CD1c-positive myeloid dendritic cell (primary cell): ENCODE measurements around the gene YPEL4.
"Not testable (repeated sequence)": the region's sequence is repeated elsewhere in the genome, so short reads cannot be mapped to it uniquely, and the experiment has no call there.

Experiments
- DNase-seq: peaks from one replicate; pipeline ENCODE4 v3.0.0-alpha.2; 2016; ENCODE audit errors: extremely low spot score

YPEL4 gene, protein sequence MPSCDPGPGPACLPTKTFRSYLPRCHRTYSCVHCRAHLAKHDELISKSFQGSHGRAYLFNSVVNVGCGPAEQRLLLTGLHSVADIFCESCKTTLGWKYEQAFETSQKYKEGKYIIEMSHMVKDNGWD

DNA sequence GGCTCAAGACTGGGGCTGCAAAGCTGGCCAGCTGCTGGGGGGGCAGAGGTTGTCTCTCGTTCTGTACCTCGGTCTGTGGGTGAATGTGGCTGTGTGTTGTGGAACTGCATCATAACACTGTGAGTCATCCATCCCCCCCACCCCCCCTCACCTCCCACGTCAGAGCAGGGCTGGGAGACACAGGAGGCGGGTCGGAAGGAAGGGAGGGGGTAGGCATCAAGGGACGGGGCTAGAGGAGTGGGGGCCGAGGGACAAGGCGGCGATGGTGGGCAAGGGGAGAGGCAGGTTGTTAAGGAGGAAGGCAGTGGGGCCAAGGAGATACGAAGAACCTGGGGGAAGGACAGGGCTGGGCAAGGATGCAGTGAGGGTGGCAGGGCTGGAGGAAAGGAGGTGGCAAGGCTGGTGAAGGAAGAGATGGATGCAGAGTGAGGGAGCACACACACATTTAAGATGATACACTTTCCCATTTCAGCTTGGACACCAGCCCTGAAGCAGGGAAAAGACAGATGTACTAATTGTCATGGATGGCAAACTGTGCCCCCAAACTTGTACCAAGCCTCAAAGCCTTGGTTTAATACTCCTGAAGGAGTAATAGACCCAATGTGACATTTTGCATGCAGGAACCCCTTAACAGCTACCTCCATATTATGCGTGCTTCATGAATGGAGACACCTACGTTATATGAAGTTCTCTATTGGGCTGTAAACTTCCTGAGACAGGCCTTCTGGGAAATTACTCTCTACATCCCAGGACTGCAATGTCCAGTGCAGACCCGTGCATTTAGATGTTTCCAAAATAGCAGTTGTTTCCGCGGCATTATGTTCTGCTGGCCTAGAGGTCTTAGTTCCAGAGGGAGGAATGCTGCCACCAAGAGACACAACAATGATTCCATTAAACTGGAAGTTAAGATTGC lies at the start of gene YPEL4:
Gene YPEL4, minus strand, starts transcription at position 87 of the 913 bp plus-strand sequence. CDS start 2,805 bp downstream, outside the sequence.
- peak; percentile 76 for DNase-seq

DNA sequence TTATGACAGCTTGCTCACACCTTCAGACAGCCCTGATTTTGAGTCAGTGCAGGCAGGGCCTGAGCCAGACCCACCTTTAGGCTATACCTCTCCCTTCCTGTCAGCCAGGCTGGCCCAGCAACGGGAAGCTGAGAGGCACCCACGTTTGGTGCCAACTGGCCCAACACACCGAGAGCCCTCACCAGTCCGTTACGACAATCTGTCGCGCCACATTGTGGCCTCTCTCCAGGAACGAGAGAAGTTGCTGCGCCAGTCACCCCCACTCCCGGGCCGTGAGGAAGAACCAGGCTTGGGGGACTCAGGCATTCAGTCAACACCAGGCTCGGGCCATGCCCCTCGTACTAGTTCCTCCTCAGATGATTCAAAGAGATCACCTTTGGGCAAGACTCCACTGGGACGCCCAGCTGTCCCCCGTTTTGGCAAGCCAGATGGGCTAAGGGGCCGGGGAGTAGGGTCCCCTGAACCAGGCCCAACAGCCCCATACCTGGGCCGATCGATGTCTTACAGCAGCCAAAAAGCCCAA lies 49.2 kb upstream of the YPEL4 start:
- DNase-seq, result no peak

DNA sequence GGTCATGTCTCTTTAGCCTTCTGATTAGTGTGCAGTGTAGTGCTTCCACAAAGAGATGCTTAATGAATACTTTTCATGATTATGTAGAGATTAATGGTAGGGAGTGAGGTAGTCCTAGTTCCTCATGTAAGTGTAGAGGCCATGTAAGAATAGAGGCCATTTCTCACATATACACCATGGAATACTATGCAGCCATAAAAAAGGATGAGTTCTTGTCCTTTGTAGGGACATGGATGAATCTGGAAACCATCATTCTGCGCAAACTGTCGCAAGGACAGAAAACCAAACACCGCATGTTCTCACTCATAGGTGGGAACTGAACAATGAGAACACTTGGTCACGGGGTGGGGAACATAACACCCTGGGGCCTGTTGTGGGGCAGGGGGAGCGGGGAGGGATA lies 40.8 kb upstream of the YPEL4 start:
- DNase-seq, result not testable (repeated sequence)

DNA sequence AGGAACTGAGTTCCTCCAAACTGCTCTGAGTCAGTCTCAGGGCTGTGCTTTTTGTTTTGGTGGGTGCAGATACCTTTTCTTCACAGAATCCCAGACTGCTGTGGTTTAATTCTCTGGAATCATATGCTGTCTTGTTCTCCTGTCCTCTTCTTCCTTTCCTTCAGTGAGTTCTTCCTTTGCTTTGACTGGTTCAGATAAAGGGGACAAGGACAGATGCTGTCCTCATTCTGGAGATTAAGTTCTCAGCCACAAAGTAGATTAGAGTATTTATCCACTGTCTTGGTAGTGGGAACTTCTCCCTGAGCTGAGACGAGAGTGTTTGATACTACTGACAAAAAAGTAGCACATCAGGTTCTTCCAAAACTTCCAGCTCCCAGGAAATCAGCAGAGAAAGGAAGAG lies 31.5 kb upstream of the YPEL4 start:
- DNase-seq, result no peak

GRCh38 chr11:57680552-57680874 lies 30.8 kb upstream of the YPEL4 start:
- no peak for DNase-seq

DNA sequence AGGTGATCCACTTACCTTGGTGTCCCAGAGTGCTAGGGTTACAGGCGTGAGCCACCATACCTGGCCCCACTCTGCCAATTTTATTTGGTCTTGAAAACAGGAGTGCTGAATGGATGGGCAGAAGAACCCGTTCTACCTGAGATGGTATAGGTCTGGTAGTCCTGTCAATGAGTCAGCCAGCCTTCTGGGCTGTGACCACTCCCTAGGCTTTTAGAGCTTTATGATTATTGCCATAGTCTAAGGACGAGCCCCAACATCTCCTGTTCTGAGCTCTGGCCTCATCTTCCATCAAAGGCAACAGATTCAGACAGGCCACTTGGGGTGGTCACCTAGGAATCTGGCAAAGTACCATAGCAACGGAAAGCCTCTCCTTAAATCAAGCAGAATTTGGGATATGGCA lies 29.7 kb upstream of the YPEL4 start:
- no peak for DNase-seq

GRCh38 chr11:57675176-57675941 lies 25.6 kb upstream of the YPEL4 start:
- no peak for DNase-seq

DNA sequence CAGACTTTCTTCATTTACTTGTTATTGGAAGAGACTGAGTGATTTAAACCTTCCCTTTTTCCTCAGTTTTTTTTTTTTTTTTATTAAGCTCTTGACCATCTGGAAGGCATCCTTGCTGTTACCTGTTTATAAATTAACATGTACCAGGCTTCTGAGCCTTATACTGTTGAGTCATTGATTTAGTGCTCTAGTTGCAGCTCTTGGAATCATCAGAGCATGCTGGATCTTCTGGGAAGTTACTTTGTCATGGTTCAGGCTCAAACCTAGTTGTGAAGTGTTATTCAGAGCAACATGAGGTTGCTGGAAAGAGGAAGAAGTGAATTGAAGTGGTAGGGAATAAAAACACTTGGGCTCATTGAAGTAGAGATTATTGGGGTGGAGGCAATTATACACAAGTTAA lies 24.5 kb upstream of the YPEL4 start:
- DNase-seq, result no peak

DNA sequence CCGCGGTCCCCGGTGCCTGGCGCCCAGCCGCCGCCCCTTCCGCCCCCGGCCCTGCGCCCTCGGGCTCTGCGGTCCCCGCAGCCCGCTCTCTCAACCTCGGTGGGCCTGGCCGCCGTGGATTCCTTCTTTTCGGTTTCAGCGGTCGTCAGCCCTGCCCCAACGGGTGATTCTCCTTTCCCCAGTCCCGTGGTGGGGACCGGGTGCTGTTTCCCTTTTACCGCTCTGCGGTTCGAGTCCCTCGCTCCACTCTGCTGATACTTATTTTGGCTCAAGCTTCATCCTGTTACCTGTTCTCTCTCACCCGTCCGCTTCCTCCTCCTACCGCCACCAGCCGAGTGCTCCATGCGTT lies 18.7 kb upstream of the YPEL4 start:
- peak; percentile 50 for DNase-seq

DNA sequence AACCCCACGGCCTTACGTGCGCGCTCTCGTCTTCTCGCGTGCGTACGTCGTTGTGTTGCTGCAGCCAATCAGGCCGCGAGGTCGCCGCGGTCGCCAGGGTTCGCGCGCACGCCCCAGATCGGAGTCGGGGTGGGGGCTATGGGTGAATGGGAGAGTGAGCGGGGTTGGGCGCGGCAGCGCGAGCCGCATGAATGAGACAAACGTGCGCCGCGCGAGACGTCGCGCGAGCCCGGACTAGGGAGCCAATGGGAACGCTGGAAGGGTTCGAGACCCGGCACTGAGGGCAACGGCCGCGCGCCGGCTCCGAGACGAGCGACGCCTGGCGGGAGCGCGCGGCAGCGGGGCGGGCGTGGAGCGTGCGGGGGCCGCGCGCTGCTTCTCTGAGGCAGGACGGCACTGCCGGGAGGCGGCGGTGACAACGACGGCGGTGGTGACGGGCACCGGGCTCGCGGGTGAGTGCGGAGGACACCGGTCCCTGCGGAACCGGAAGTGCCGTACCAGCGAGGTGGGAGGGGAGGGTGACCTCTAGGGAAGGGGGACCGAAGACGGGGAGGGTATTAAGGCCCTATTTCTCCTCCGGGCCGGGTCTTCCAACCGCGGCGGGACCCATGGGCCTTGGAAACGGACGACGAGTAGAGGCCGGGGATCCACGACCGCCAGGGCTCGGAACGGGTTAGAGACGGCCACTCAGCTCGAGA lies 18.2 kb upstream of the YPEL4 start, which contains the start of gene ZDHHC5:
Gene ZDHHC5, plus strand, starts transcription at position 379 of the 698 bp plus-strand sequence. CDS start 4,977 bp downstream, outside the sequence.
- peak; percentile 99 for DNase-seq

DNA sequence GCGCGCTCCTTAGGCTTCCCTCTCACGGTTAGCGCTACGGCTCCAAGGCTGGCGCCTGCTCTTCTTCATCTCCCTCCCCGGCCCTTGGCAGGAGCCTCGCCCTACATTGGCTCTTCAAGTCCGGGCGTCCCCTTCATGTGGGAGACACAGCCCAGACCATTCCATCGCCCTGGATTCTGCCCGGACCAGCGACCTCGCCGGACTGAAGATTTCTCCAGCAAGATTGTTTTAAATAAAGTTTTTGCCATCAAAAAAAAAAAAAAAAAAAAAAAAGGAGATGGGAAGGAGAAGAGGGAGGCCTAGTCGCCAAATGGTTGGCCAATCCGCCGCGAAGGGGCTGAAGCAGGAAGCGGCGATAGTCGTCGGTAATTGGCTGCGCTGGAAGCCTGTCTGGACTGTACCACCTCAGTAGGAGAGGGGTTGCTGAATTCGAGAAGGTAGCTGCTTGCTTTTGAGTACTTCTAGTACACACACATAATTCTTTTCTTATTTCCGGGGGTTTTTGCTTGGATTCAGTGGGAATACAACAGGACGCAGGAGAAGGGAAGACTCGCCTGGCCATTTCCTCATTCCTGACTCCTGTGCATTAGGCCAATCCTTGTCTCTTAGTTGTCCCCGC lies 17.5 kb upstream of the YPEL4 start:
- peak; percentile 96 for DNase-seq

DNA sequence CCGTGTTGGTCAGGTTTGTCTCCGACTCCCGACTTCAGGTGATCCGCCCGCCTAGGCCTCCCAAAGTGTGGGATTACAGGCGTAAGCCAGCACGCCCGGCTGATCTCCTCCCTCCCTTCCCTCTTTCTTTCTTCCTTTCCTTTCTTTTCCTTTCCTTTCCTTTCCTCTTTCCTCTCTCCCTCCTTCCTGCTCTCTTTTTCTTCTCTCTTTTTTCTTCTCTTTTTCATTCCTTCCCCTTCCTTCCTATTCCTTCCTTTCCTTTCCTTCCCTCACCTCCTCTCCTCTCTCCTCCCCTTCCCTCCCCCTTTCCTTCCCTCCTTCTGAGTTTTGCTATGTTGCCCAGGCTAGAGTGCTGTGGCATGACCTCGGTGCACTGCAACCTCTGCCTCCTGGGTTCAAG lies 14.3 kb upstream of the YPEL4 start:
- no peak for DNase-seq

- no peak for DNase-seq
These were observed 13.2 kb upstream of the YPEL4 start for GRCh38 chr11:57662893-57663292.

- DNase-seq, result no peak
These were observed 10.0 kb upstream of the YPEL4 start for GRCh38 chr11:57659669-57660068.

DNA sequence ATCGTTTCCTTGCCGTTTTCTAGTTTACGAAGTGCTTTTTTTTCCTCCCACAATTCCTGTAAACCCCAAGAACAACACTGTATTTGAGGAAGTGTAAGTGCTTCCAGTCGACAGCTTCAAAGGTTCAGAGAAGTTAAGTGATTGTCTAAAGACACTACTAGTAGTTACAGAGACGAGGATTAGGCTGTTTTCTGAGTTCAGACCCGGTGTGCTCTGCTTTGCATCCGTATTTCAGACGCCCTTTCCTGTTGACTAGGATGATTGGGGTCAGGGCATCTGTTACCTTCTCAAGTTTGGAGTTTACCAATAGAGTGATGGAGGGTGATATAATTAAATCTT lies 8.3 kb upstream of the YPEL4 start:
- DNase-seq, result peak; percentile 40

- DNase-seq, result peak; percentile 100
These were observed 7.7 kb upstream of the YPEL4 start, which contains the start of gene CLP1 for GRCh38 chr11:57657194-57658022. Gene CLP1 (plus strand): TSS chr11:57657762. CDS start chr11:57659477, 1,715 bp downstream.

- DNase-seq, result no peak
These were observed 7.1 kb upstream of the YPEL4 start for GRCh38 chr11:57656885-57657193.

DNA sequence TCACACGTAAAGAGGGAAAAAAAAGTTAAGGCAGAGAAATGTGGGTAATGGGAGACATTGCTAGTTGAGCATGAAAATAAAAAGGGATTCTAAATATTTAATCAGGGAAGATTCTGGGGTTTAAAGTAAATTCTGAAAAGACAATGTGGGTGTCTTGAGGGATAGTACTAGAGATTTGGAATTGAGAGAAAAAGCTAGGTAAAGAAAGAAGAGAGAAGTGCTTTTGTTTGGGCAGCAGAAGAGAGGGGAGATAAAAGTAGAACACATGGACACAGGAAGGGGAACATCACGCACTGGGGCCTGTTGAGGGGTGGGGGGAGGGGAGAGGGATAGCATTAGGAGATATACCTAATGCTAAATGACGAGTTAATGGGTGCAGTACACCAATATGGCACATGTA lies 3.5 kb upstream of the YPEL4 start:
- DNase-seq, result no peak

- DNase-seq, result no peak
These were observed 3.0 kb upstream of the YPEL4 start for GRCh38 chr11:57652662-57653061.

- not testable (repeated sequence) for DNase-seq
These were observed 2.5 kb upstream of the YPEL4 start for GRCh38 chr11:57652230-57652629.

- DNase-seq, result no peak
These were observed 1.7 kb upstream of the YPEL4 start for GRCh38 chr11:57651408-57651807.
